ENCODE measurements around the gene CDK6. TPM values are rescaled to one million over a fixed set of nuclear protein-coding genes. Genes with fewer than 3 reads are reported as not detected.

The CDK6 gene
- total and polyA plus RNA-seq, 2 of the 8 experiments (the other 6 are each of a cell fraction or from before 2014, with no cell fraction given): 5.9 to 18.9 TPM

DNA sequence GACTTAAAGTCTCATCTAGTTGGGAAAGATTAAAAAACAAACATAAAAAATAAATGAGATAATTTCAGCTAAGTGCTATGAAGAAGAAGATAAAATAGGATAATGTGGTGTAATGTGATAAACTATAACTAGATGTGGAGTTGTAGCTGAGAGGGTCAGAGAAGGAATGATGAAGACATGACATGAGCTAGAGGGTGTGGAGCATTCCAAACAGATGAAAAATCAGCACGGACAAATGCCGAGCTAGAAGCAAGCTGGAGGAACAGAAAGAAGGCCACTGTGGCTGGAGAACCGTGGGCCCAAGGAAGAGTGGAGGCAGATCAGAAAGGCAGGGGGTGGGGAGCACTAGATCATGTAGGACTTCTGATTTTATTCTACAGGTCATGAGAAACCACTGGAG is 70.6 kb downstream of the CDK6 start (continued):
- no peak for TF ChIP-seq EZH2 (IDR thresholded peaks at IDR 0.05; ENCODE audit: low read depth, low read length, severe bottlenecking)
- no peak for TF ChIP-seq USF2 (IDR thresholded peaks at IDR 0.05; ENCODE audit: low read length)
- no peak for TF ChIP-seq NRF1 (IDR thresholded peaks at IDR 0.05; ENCODE audit: low read depth, low read length)

Data from H1 (cell line).